NCI-H2029 (cell line): ENCODE data around the gene PHF5A.
"Not testable (repeated sequence)": the region's sequence is repeated elsewhere in the genome, so short reads cannot be mapped to it uniquely, and the experiment has no call there.

Source experiments
- DNase-seq: peaks from one replicate; lab custom pipeline; 2025; lab: John Stamatoyannopoulos, UW

Gene PHF5A

GRCh38 chr22:41487037-41487935, 18.8 kb upstream of the PHF5A start:
- DNase-seq: no peak

- no peak for DNase-seq
These were observed 16.5 kb upstream of the PHF5A start for GRCh38 chr22:41485033-41485432.

- DNase-seq: no peak
These were observed 13.9 kb upstream of the PHF5A start for GRCh38 chr22:41482319-41482935.

- DNase-seq: no peak
These were observed 13.4 kb upstream of the PHF5A start for GRCh38 chr22:41481925-41482318.

- DNase-seq: no peak
These were observed 12.8 kb upstream of the PHF5A start for GRCh38 chr22:41481131-41481830.

- DNase-seq: no peak
These were observed 11.9 kb upstream of the PHF5A start for GRCh38 chr22:41480397-41480735.

GRCh38 chr22:41479671-41480396, 11.3 kb upstream of the PHF5A start:
- no peak for DNase-seq

- DNase-seq: no peak
These were observed 10.5 kb upstream of the PHF5A start for GRCh38 chr22:41478891-41479521.

GRCh38 chr22:41478473-41478872, 10.0 kb upstream of the PHF5A start:
- DNase-seq: no peak

- no peak for DNase-seq
These were observed 6.5 kb upstream of the PHF5A start for GRCh38 chr22:41474872-41475451.

GRCh38 chr22:41471568-41471967, 3.1 kb upstream of the PHF5A start:
- DNase-seq: no peak

- no peak for DNase-seq
These were observed 2.4 kb upstream of the PHF5A start for GRCh38 chr22:41470886-41471285.

- no peak for DNase-seq
These were observed 843 bp upstream of the PHF5A start for GRCh38 chr22:41469218-41469851.

- no peak for DNase-seq
These were observed 6.6 kb downstream of the PHF5A start for GRCh38 chr22:41461901-41462300.

- not testable (repeated sequence) for DNase-seq
These were observed 8.4 kb downstream of the PHF5A start for GRCh38 chr22:41460071-41460470.

GRCh38 chr22:41459431-41459830, 9.1 kb downstream of the PHF5A start:
- no peak for DNase-seq

- no peak for DNase-seq
These were observed 10.2 kb downstream of the PHF5A start for GRCh38 chr22:41458161-41458728.

- DNase-seq: peak; percentile 97
These were observed 20.2 kb downstream of the PHF5A start for GRCh38 chr22:41448189-41448808.

GRCh38 chr22:41447435-41448188, 20.9 kb downstream of the PHF5A start:
- DNase-seq: peak; percentile 34
